Stimulated activated CD4-positive, alpha-beta T cell treated with anti-CD3 and anti-CD28 coated beads, Interleukin-2, amount 100 ng/mL, for 4 hours (primary cell): Measurements from ENCODE around the gene SRRM2.

Experiments
- DNase-seq: peaks from one replicate; pipeline ENCODE4 v3.0.0-alpha.2; 2020; ENCODE audit warnings: low read depth

Gene SRRM2

DNA sequence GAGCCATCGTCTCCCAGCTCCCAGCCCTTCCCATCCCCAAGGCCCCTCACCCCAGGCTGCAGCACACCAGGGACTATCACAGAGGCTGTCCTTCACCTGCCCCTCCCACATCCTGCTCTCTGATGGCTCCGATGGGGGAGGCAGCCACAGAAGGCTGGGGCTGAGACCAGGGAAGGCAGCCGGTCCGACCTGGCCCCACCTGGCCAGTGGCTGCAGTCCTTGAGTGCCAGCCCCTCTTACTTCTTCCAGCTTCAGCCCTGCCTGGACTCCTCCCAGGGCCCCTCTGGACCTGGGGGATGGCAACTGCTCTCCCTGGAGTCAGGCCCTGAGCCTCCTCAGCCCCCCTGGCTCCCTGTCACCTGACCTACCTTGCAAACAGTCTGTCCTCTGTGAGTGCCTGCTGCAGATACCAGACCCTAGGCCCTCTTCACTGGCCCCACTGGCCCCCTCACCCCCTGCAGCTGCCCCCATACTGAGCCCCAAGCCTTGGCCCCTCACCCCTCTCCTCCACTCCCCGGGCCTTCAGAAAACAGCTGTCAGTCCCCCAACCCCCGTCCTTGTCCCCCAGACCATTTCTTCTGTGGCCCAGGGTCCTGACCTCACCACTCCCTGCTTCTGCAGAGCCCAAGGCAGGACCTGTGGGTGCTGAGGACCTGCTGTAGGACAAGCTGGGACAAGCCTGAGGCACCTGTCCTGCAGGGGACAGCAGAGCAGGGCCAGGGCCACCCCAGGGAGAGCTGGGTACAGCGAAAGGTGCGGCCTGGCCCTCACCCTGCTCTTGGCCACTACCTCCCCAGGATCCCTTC is 12.6 kb upstream of the SRRM2 start:
- no peak for DNase-seq

GRCh38 chr16:2740476-2740875 is 12.0 kb upstream of the SRRM2 start:
- DNase-seq, result no peak

DNA sequence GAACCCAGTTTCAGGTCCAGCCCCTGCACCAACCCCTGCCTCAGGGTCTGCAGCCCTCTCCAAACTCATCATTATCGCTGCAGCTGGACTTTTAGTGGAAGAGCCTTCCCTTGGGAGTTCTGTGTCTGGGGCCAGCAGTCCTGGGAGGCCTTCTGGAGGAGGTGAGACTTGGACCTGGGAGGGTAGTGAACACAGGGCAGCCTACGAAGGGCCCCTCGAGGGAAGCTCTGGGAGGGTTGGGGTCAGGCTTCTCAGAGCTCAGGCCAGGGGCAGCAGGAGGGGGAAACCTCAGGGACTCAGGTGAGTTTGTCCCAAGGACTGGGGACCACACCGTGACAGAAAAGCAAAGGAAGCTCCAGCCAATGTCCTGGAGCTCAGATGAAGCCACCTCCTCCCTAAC is 11.3 kb upstream of the SRRM2 start:
- DNase-seq, result no peak

DNA sequence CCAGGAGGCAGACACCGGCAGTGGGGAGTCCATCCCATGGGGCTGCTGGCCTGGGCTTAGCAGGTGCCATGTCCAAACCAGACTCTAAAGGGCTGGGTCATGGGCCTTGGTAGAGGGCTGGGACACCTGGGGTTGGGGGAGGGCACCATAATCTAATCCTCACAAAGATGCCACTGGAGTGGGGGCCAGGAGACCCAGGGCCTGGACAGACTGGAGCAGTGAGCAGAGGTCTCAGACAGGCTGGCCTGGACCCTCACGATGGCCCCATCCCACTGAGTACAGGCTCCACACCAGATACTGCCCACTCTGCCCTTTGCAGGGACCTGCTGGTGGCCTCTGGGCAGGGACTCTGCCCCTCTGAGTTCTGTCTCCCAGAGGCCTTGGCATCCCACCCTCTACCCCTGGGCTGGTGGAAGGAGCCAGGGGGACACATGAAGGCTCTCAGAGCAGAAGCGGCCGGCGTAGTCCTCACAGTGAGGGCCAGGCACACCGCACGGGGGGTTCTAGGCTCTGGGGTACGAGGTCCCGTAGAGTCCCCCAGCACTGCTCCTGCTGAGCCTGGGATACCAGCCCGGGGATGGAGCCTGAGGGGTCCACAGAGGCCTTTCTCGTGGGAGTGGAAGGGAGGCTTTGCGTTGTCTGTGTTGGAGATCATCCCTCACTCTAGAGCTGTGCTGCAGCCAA is 10.0 kb upstream of the SRRM2 start:
- no peak for DNase-seq

- no peak for DNase-seq
Measured at GRCh38 chr16:2743007-2743810, 9.2 kb upstream of the SRRM2 start.

DNA sequence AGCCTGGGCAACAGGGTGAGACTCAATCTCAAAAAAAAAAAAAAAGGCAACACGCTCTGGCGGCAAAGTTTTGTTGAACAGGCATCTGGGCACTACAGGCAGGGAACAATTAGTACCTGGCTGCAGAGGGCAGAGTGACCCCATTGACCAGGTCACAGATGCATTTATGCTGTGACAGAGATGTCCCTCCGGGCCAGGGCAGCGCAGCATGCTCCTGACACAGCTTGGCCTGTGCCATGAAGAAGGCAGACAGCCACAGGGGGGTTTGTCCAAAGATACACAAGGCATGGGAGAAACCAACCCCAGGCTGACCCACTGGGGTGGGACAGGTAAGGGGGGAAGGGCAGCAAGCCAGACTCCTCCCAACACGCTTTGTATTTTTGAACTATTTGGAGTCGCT is 7.7 kb upstream of the SRRM2 start:
- DNase-seq, result no peak

DNA sequence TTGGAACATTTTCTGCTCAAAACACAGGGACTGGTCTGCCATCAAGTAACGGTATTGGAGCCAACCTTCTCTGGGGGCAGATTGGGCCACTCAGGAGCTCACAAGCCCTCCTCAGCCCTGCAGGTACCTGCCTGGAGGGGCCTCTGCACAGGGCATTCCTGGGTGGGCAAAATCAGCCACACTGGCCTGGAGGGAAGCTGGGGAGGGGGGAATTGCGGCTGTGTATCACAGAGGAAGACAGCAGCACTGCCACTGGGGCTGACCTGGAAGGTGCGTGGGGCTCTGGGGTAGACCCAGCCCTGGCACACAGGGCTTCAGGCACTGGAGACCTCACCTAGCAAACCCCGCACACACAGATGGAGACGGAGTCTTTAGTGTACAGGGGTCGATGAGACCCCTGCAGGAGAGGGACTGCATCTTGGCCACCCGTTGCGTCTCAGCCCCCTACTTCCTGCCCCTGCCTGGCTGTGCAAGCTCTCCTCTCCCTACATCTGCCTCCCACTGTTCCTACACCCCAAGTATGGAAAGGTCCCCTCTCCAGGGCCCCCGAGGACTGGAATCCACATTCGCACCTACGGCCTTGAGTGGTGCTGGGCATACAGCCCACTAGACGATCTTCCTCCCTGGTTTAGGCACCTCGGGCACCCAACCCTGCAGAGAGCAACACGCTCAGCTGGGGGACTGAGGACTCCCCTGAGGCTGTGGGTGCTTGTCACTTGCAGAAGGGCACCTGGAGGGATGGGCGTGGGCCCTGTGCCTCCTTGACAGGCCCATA is 7.1 kb upstream of the SRRM2 start:
- no peak for DNase-seq

DNA sequence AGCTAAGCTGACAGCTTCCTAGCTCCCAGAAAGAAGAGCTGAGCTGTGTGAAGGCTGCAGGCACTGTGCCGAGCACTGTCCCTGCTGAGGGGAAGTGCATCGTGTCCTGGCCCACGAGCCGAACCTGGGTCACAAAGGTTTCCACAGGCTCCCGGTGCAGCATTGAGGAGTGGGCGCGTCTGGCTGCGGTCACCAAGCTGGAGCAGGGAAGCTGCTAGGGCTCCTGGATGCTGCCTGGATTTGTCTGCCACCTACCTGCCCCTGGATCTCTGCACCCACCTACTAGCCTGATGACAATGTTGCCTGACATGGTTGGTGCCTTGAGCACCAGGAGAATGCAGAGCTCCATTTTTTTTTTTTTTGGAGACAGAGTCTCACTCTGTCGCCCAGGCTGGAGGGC is 6.5 kb upstream of the SRRM2 start:
- DNase-seq, result no peak

DNA sequence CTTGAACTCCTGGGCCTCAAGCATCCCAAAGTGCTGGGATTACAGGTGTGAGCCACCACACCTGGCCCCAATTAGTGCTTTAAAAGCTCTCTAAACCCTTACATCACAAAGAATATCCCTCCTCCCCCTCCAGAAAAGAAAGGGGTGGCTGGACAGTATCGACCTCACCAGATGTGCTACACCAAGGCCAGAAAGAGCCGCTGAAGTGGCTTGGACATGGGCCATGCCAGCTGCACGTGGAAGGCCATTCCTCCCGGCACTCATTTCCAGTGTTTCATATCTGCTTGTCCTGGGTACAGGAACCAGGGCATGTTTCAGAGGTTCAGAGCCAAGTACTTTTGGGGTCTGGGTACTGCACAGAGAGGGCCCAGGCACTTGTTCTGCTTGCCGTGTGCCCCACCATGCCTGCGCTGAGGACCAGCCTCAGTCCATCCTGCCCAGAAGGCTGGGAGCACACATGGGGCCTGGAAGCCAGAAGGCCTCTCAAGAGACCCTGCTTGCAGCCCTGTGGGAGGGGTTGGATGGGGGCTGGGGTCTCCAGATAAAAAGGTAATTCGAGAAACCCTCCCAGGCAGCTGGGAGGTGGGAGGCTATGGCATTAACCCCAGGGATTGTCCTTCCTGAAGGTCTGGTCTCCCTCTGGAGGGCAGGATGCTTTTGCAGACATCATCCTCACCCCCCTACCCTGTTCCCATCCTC is 3.5 kb upstream of the SRRM2 start:
- no peak for DNase-seq

DNA sequence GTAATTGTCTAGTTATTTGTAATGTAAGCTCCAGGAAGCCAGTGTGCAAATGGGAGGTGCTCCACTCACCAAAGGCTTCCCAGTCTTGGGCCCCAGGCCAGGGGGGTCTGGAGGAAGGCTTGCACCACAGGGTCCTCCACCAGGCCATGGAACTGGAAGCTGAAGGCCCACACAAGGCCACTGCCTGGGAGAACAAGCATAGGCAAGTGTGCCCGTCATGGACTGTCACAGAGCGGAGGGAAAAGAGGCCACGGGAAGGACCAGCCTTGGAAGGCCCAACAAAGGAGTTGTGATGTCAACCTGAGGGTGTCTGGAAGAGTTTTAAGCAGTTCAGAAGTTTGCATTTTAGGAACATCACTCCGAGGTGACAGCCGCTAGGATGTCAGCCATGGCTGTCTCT is 3.0 kb upstream of the SRRM2 start:
- no peak for DNase-seq

- DNase-seq, result no peak
Measured at GRCh38 chr16:2749936-2750335, 2.5 kb upstream of the SRRM2 start.

- DNase-seq, result no peak
Measured at GRCh38 chr16:2751577-2752034, 832 bp upstream of the SRRM2 start.

- DNase-seq, result no peak
Measured at GRCh38 chr16:2752850-2753732, 653 bp downstream of the SRRM2 start.

GRCh38 chr16:2753733-2754020 is 1.2 kb downstream of the SRRM2 start:
- no peak for DNase-seq

DNA sequence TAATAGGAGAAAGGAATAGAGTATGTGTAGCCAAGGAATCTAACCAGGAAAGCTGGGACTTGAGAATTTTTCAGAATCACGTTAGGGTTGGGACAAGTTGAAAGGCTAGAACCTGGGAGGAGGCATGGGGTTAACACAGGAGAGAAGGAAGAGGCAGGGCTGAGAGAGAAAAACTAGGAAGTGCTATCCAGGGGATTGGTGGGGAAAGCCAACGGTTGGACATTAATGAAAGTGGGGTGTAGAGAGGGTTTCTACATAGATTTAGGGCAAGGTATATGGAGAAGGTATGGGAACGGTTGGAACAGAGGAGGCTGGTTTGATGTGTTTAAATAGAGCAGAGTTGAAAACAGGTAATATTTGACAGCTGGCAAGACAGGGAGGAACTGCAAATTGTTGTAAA is 2.7 kb downstream of the SRRM2 start:
- DNase-seq, result no peak

GRCh38 chr16:2756288-2757015 is 4.0 kb downstream of the SRRM2 start:
- DNase-seq, result no peak

- DNase-seq, result no peak
Measured at GRCh38 chr16:2757344-2757743, 4.9 kb downstream of the SRRM2 start.

- no peak for DNase-seq
Measured at GRCh38 chr16:2761472-2761871, 9.0 kb downstream of the SRRM2 start.

DNA sequence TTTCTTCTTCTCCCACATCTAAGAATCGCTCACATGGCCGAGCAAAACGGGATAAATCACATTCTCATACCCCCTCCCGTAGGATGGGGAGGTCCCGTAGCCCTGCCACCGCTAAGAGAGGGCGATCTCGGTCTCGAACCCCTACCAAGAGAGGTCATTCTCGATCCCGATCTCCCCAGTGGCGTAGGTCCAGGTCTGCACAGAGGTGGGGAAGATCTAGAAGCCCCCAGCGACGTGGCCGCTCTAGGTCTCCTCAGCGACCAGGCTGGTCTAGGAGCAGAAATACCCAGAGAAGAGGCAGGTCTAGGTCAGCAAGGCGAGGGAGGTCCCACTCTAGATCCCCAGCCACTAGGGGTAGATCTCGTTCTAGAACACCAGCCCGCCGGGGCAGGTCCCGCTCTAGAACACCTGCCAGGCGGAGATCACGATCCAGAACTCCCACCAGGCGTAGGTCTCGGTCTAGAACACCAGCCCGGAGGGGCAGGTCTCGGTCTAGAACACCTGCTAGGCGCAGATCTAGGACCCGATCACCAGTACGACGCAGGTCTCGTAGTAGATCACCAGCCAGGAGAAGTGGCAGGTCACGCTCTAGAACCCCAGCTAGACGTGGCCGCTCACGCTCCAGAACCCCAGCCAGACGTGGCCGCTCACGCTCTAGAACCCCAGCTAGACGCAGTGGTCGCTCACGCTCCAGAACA is 9.6 kb downstream of the SRRM2 start:
- no peak for DNase-seq
